Measurements from ENCODE around the gene TPM1.

TPM1 gene

DNA sequence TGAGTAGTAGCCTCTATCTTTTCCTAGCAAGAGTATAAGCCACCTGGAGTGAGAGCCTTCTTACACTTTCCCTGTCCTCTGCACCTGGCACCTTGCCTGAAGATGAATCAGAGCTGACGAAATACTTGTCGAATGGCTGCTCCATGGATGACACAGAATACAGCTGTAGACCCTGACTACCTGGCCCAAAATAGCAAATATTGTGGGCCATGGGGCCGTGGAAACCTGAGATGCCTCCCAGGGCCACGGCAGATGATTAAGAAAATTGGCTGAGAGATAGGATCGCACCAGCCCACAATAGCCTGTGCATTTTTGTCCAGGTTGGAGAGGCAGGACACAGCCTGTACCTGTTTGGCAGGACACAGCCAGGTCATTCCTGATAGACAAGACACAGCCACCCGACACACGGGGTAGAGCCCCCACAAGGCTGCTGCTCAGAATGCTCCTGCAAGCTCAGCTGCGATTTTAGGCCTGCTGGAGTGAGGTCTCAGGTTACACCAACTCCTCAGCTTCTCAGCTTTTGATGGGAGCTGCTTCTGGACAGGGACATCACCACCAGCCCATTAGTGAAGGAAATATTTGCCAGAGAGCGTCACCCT, 22.9 kb upstream of the TPM1 start:
- Histone ChIP-seq H3K4me3 (ENCODE audit: low read length) (no peak overlapping the region), H3K9ac (ENCODE audit: low read length) (no peak overlapping the region), H3K27ac (ENCODE audit: low read length) (no peak overlapping the region), H3K4me1 (ENCODE audit: control insufficient read depth, low read depth, low read length) (peaks cover 10% of the 10 kb centered on the region), H3K36me3 (ENCODE audit: control insufficient read depth, low read depth, low read length) (no peaks in the 10 kb centered on the region), H3K9me3 (ENCODE audit: control insufficient read depth, low read depth, low read length) (no peaks in the 10 kb centered on the region), H3K27me3 (ENCODE audit: control insufficient read depth, insufficient read depth, low read length) (no peaks in the 10 kb centered on the region)

DNA sequence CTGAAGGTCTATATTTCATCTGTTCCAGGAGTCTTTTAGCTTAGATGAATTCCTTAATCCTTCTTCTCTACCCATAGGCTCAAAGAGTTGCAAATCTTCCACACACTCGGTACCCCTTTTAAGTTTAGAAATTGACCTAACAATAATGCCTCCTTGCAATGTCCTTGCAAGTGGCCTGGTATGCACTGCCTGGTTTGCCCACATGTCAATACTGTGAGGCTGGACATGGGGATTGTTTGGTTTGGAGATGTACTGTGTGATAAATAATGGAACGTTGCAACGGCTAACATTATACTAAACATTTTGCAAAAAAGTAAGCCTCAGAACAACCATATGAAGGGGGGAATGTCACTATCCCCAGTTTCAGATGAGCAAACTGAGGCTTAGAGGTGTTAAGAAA, 22.4 kb upstream of the TPM1 start:
- Histone ChIP-seq H3K4me3 (ENCODE audit: low read length) (no peak overlapping the region), H3K27ac (ENCODE audit: low read length) (no peak overlapping the region), H3K9me3 (ENCODE audit: control insufficient read depth, low read depth, low read length) (no peaks in the 10 kb centered on the region), H3K9ac (ENCODE audit: low read length) (no peak overlapping the region), H3K36me3 (ENCODE audit: control insufficient read depth, low read depth, low read length) (no peaks in the 10 kb centered on the region), H3K27me3 (ENCODE audit: control insufficient read depth, insufficient read depth, low read length) (no peaks in the 10 kb centered on the region), H3K4me1 (ENCODE audit: control insufficient read depth, low read depth, low read length) (peaks cover 10% of the 10 kb centered on the region)

DNA sequence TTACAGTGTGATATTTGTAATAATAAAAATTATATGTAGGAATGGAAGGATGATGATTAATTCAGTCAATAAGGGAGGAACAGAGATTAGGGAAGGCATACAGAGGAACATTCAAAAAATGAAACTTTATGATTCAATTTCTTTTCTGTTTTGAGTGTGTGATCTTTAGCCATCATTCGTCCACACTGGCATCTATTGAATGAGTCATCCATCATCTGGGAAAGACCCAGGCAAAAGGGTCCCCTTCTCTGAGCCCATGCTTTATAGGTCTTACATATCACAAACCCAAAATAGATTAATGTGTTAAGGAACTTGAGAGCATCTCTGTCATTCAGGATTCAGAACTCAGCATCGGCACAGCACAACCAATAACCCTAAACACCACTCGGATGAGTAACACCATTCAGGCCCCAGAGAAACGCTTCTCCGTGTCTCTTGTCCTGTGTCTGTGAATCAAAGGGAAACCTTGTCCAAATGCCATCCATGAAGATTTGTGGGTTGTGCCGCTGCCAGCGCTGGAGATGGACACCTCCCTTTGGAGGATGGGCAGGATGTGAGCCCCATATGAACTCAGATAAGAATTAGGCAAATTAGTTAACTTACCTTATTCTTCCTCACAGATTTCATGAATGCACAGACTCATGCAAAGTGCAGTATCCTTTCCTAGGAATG, 21.7 kb upstream of the TPM1 start:
- Histone ChIP-seq H3K4me1 (ENCODE audit: control insufficient read depth, low read depth, low read length) (peaks cover 10% of the 10 kb centered on the region), H3K27ac (ENCODE audit: low read length) (no peak overlapping the region), H3K27me3 (ENCODE audit: control insufficient read depth, insufficient read depth, low read length) (no peaks in the 10 kb centered on the region)

GRCh38 chr15:63022181-63022580, 20.4 kb upstream of the TPM1 start:
- no peak overlapping the region for H3K27ac ChIP-seq (ENCODE audit: low read length)
- H3K4me1 ChIP-seq (ENCODE audit: control insufficient read depth, low read depth, low read length), result peaks cover 10% of the 10 kb centered on the region

More for the DNA sequence above, 21.7 kb upstream of the TPM1 start:
- H3K36me3 ChIP-seq (ENCODE audit: control insufficient read depth, low read depth, low read length), result no peaks in the 10 kb centered on the region
- no peak overlapping the region for H3K9ac ChIP-seq (ENCODE audit: low read length)
- no peaks in the 10 kb centered on the region for H3K9me3 ChIP-seq (ENCODE audit: control insufficient read depth, low read depth, low read length)
- no peak overlapping the region for H3K4me3 ChIP-seq (ENCODE audit: low read length)

DNA sequence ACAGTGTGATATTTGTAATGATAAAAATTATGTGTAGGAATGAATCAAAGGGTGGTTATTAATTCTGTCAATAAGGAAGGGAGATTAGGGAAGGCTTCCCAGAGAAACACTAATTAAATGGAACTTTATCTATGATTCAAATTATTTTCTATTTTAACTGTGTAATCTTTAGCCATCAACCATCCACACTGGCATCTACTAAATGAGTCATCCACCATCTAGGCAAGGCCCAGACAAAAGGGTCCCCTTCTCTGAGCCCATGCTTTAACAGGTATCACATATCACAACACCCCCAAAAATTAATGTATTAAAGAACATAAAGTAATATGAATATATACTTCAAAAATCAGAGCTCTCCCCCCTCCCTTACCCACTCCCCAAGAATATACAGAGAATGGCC, 19.9 kb upstream of the TPM1 start:
- H3K4me3 ChIP-seq (ENCODE audit: low read length), result no peak overlapping the region
- no peak overlapping the region for H3K9ac ChIP-seq (ENCODE audit: low read length)
- H3K4me1 ChIP-seq (ENCODE audit: control insufficient read depth, low read depth, low read length), result peaks cover 10% of the 10 kb centered on the region
- H3K9me3 ChIP-seq (ENCODE audit: control insufficient read depth, low read depth, low read length), result no peaks in the 10 kb centered on the region
- H3K36me3 ChIP-seq (ENCODE audit: control insufficient read depth, low read depth, low read length), result no peaks in the 10 kb centered on the region
- H3K27ac ChIP-seq (ENCODE audit: low read length), result no peak overlapping the region
- no peaks in the 10 kb centered on the region for H3K27me3 ChIP-seq (ENCODE audit: control insufficient read depth, insufficient read depth, low read length)

More at GRCh38 chr15:63022181-63022580, 20.4 kb upstream of the TPM1 start:
- Histone ChIP-seq H3K9me3 (ENCODE audit: control insufficient read depth, low read depth, low read length) (no peaks in the 10 kb centered on the region), H3K9ac (ENCODE audit: low read length) (no peak overlapping the region), H3K36me3 (ENCODE audit: control insufficient read depth, low read depth, low read length) (no peaks in the 10 kb centered on the region), H3K27me3 (ENCODE audit: control insufficient read depth, insufficient read depth, low read length) (no peaks in the 10 kb centered on the region), H3K4me3 (ENCODE audit: low read length) (no peak overlapping the region)

DNA sequence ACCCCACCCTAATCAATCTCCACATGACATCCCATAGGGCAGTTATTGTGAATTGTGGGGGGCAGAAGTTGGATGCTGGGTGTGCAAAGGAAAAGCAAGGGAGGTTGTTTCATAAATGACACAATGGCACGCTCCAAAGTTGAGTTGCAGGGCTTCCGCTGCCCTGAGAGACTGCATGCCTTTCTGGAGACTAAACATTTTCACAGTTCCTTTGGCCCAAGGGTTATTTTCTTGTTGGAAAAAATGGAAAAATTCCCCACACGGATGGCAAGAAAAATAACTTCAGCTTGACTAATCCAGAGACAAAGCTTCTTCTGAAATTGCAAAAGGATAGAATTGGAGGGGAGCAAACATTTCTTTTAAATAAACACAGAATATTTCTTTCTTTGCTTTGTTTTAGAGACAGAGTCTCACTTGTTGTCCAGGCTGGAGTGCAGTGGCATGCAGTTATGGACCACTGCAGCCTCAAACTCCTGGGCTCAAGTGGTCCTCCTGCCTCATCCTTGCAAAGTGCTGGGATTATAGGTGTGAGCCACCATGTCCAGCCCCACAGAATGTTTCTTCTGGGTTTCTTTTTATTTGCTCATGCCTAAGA, 19.1 kb upstream of the TPM1 start:
- Histone ChIP-seq H3K9me3 (ENCODE audit: control insufficient read depth, low read depth, low read length) (no peaks in the 10 kb centered on the region), H3K4me1 (ENCODE audit: control insufficient read depth, low read depth, low read length) (peaks cover 10% of the 10 kb centered on the region), H3K9ac (ENCODE audit: low read length) (no peak overlapping the region), H3K27me3 (ENCODE audit: control insufficient read depth, insufficient read depth, low read length) (no peaks in the 10 kb centered on the region), H3K4me3 (ENCODE audit: low read length) (no peak overlapping the region), H3K27ac (ENCODE audit: low read length) (no peak overlapping the region), H3K36me3 (ENCODE audit: control insufficient read depth, low read depth, low read length) (no peaks in the 10 kb centered on the region)

GRCh38 chr15:63025460-63025859, 17.1 kb upstream of the TPM1 start:
- Histone ChIP-seq H3K27me3 (ENCODE audit: control insufficient read depth, insufficient read depth, low read length) (no peaks in the 10 kb centered on the region), H3K9me3 (ENCODE audit: control insufficient read depth, low read depth, low read length) (no peaks in the 10 kb centered on the region), H3K4me3 (ENCODE audit: low read length) (no peak overlapping the region), H3K4me1 (ENCODE audit: control insufficient read depth, low read depth, low read length) (no peaks in the 10 kb centered on the region), H3K27ac (ENCODE audit: low read length) (no peak overlapping the region), H3K36me3 (ENCODE audit: control insufficient read depth, low read depth, low read length) (no peaks in the 10 kb centered on the region), H3K9ac (ENCODE audit: low read length) (no peak overlapping the region)

GRCh38 chr15:63027646-63028045, 14.9 kb upstream of the TPM1 start:
- H3K4me1 ChIP-seq (ENCODE audit: control insufficient read depth, low read depth, low read length), result no peaks in the 10 kb centered on the region
- H3K4me3 ChIP-seq (ENCODE audit: low read length), result no peak overlapping the region
- H3K27ac ChIP-seq (ENCODE audit: low read length), result no peak overlapping the region
- H3K9ac ChIP-seq (ENCODE audit: low read length), result no peak overlapping the region
- no peaks in the 10 kb centered on the region for H3K36me3 ChIP-seq (ENCODE audit: control insufficient read depth, low read depth, low read length)
- no peaks in the 10 kb centered on the region for H3K27me3 ChIP-seq (ENCODE audit: control insufficient read depth, insufficient read depth, low read length)
- H3K9me3 ChIP-seq (ENCODE audit: control insufficient read depth, low read depth, low read length), result no peaks in the 10 kb centered on the region

DNA sequence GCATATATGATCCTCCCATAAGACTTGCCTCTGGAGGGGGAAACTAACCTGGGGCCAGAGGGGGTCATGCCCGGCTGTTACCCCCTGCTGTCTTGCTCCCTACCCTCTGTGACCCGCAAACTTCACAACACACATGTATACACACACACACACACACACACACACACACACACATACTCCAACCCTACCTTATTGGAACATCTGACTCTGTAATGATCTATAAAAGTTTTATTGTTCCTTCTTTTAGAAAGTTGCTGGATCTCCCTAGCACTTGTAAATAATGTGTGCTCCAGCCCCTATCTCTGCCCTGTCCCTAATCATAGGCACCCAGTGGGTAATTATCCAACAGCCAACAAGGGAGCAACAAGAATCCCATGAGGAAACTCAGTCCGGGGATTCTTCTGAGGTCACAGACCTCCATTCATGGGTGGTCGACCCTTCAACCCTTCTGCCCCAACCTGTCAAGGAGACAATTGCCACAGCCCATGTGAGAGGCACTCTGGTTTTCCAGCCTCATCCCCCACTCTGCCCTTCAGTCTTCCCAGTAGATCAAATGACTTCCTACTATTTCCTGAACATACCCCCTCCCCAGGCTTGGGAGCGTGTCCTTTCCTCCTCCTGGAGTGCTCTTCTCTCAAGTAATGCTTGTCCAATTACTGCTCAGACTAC, 14.0 kb upstream of the TPM1 start:
- Histone ChIP-seq H3K9ac (ENCODE audit: low read length) (no peak overlapping the region), H3K27ac (ENCODE audit: low read length) (no peak overlapping the region), H3K36me3 (ENCODE audit: control insufficient read depth, low read depth, low read length) (no peaks in the 10 kb centered on the region), H3K4me3 (ENCODE audit: low read length) (no peak overlapping the region), H3K4me1 (ENCODE audit: control insufficient read depth, low read depth, low read length) (no peaks in the 10 kb centered on the region), H3K9me3 (ENCODE audit: control insufficient read depth, low read depth, low read length) (no peaks in the 10 kb centered on the region), H3K27me3 (ENCODE audit: control insufficient read depth, insufficient read depth, low read length) (no peaks in the 10 kb centered on the region)

GRCh38 chr15:63029676-63030075, 12.9 kb upstream of the TPM1 start:
- Histone ChIP-seq H3K9ac (ENCODE audit: low read length) (no peak overlapping the region), H3K4me1 (ENCODE audit: control insufficient read depth, low read depth, low read length) (no peaks in the 10 kb centered on the region), H3K36me3 (ENCODE audit: control insufficient read depth, low read depth, low read length) (no peaks in the 10 kb centered on the region), H3K4me3 (ENCODE audit: low read length) (no peak overlapping the region), H3K9me3 (ENCODE audit: control insufficient read depth, low read depth, low read length) (no peaks in the 10 kb centered on the region), H3K27me3 (ENCODE audit: control insufficient read depth, insufficient read depth, low read length) (no peaks in the 10 kb centered on the region), H3K27ac (ENCODE audit: low read length) (no peak overlapping the region)

- H3K9ac ChIP-seq (ENCODE audit: low read length), result no peak overlapping the region
- H3K27me3 ChIP-seq (ENCODE audit: control insufficient read depth, insufficient read depth, low read length), result no peaks in the 10 kb centered on the region
- H3K4me3 ChIP-seq (ENCODE audit: low read length), result no peak overlapping the region
- no peaks in the 10 kb centered on the region for H3K9me3 ChIP-seq (ENCODE audit: control insufficient read depth, low read depth, low read length)
- no peaks in the 10 kb centered on the region for H3K4me1 ChIP-seq (ENCODE audit: control insufficient read depth, low read depth, low read length)
- H3K27ac ChIP-seq (ENCODE audit: low read length), result no peak overlapping the region
- no peaks in the 10 kb centered on the region for H3K36me3 ChIP-seq (ENCODE audit: control insufficient read depth, low read depth, low read length)
Measured at GRCh38 chr15:63030101-63030551, 12.4 kb upstream of the TPM1 start.
